ENCODE results near the gene MAGI1.

Gene MAGI1

GRCh38 chr3:65603631-65604030 lies 435.1 kb downstream of the MAGI1 start:
- DNase-seq, result no peak

- DNase-seq, result no peak
Measured at GRCh38 chr3:65600888-65601287, 437.8 kb downstream of the MAGI1 start.

GRCh38 chr3:65597952-65598413 lies 440.7 kb downstream of the MAGI1 start:
- DNase-seq, result no peak

- no peak for DNase-seq
Measured at GRCh38 chr3:65597226-65597951, 441.3 kb downstream of the MAGI1 start.

- no peak for DNase-seq
Measured at GRCh38 chr3:65596571-65597225, 442.0 kb downstream of the MAGI1 start.

GRCh38 chr3:65596029-65596300 lies 442.8 kb downstream of the MAGI1 start:
- no peak for DNase-seq

GRCh38 chr3:65595222-65596028 lies 443.3 kb downstream of the MAGI1 start:
- no peak for DNase-seq

GRCh38 chr3:65593780-65594752 lies 444.7 kb downstream of the MAGI1 start:
- DNase-seq, result no peak

- DNase-seq, result no peak
Measured at GRCh38 chr3:65591313-65591712, 447.4 kb downstream of the MAGI1 start.

- no peak for DNase-seq
Measured at GRCh38 chr3:65588884-65589283, 449.8 kb downstream of the MAGI1 start.

- no peak for DNase-seq
Measured at GRCh38 chr3:65587650-65588439, 450.9 kb downstream of the MAGI1 start.

GRCh38 chr3:65584913-65585312 lies 453.8 kb downstream of the MAGI1 start:
- no peak for DNase-seq

GRCh38 chr3:65584002-65584401 lies 454.7 kb downstream of the MAGI1 start:
- DNase-seq, result no peak

- DNase-seq, result no peak
Measured at GRCh38 chr3:65583188-65583587, 455.5 kb downstream of the MAGI1 start.

GRCh38 chr3:65582012-65582717 lies 456.6 kb downstream of the MAGI1 start:
- DNase-seq, result no peak

- DNase-seq, result no peak
Measured at GRCh38 chr3:65581313-65581712, 457.4 kb downstream of the MAGI1 start.

- DNase-seq, result no peak
Measured at GRCh38 chr3:65578861-65579260, 459.9 kb downstream of the MAGI1 start.

GRCh38 chr3:65577843-65578430 lies 460.8 kb downstream of the MAGI1 start:
- DNase-seq, result no peak

GRCh38 chr3:65576966-65577365 lies 461.8 kb downstream of the MAGI1 start:
- DNase-seq, result no peak

GRCh38 chr3:65576228-65576627 lies 462.5 kb downstream of the MAGI1 start:
- no peak for DNase-seq

- DNase-seq, result no peak
Measured at GRCh38 chr3:65575376-65575840, 463.3 kb downstream of the MAGI1 start.
